Endothelial cell of umbilical vein (primary cell): ENCODE data around the gene NOD2.

Experiments
- POLR2A ChIP-seq: IDR thresholded peaks from 2 replicates; pipeline ENCODE4 v1.6.1; 2012; ENCODE audit warnings: low read depth, mild to moderate bottlenecking, control low read depth, low read length
- POLR2AphosphoS5 ChIP-seq: IDR thresholded peaks from 2 replicates; pipeline ENCODE4 v1.6.1; 2012; ENCODE audit warnings: low read depth, mild to moderate bottlenecking, control low read depth, low read length, moderate library complexity; ENCODE audit not compliant: insufficient read depth
- TF ChIP-seq, protein P1 (sequence below), 2 donors: IDR thresholded peaks; 1 replicate in 1 of 2; 2 replicates in 1 of 2; pipeline ENCODE4 v1.5.1; 2011; ENCODE audit warnings: low read length in 2 of 2, mild to moderate bottlenecking in 2 of 2, moderate library complexity in 2 of 2, control low read depth in 1 of 2, inconsistent platforms in 1 of 2, low read depth in 1 of 2; ENCODE audit not compliant: insufficient read depth in 1 of 2; ENCODE audit errors: extremely low read depth in 1 of 2
- TF ChIP-seq, protein P2 (sequence below): IDR thresholded peaks from 2 replicates; pipeline ENCODE4 v1.6.1; 2011; ENCODE audit not compliant: insufficient read depth, insufficient read length

DNA sequence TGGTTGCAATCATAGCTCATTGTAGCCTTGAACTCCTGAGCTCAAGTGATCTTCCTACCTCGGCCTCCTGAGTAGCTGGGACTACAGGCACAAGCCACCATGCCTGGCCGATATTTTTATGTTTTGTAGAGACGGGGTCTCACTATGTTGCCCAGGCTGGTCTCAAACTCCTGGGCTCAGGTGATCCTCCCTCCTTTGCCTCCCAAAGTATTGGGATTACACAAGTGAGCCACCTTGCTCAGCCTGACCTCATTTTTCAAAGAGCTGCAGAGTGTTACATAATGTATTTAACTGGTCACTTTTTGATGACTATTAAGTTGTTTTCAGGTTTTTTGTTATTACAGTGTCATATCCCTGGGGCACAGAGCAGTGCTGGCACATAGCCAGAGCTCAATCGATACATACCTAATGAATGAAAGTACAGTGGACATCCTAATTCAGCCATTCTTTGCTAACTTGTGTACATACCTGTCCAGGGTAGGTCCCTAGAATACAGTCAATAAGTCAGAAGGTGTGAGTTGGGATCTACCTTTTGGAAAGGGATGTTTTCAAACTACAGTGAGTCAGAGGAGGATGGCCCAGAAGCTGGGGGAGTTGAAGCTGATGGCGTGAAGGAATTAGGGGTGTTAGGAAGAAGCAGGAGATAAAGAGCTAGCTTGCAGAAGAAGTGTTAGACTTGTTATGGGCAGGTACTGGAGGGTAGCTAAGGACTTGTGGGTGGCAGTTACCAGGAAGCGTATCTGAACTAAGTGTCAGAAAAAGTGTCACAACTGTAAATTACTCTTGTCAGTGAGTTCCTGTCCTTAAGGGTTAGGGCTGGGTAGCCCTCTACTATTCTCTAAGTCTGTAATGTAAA, 28.4 kb downstream of the NOD2 start:
- TF ChIP-seq POLR2AphosphoS5 (no peak), POLR2A (no peak)
- TF ChIP-seq, protein P1, sequence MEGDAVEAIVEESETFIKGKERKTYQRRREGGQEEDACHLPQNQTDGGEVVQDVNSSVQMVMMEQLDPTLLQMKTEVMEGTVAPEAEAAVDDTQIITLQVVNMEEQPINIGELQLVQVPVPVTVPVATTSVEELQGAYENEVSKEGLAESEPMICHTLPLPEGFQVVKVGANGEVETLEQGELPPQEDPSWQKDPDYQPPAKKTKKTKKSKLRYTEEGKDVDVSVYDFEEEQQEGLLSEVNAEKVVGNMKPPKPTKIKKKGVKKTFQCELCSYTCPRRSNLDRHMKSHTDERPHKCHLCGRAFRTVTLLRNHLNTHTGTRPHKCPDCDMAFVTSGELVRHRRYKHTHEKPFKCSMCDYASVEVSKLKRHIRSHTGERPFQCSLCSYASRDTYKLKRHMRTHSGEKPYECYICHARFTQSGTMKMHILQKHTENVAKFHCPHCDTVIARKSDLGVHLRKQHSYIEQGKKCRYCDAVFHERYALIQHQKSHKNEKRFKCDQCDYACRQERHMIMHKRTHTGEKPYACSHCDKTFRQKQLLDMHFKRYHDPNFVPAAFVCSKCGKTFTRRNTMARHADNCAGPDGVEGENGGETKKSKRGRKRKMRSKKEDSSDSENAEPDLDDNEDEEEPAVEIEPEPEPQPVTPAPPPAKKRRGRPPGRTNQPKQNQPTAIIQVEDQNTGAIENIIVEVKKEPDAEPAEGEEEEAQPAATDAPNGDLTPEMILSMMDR (IDR thresholded peaks at IDR 0.05; ENCODE audit: extremely low read depth in 1 of 2, insufficient read depth in 1 of 2, low read depth in 1 of 2, low read length in 2 of 2) = no peak
- TF ChIP-seq, protein P2, sequence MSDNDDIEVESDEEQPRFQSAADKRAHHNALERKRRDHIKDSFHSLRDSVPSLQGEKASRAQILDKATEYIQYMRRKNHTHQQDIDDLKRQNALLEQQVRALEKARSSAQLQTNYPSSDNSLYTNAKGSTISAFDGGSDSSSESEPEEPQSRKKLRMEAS = no peak
